ENCODE measurements around the gene PALM2AKAP2.

PALM2AKAP2 gene

DNA sequence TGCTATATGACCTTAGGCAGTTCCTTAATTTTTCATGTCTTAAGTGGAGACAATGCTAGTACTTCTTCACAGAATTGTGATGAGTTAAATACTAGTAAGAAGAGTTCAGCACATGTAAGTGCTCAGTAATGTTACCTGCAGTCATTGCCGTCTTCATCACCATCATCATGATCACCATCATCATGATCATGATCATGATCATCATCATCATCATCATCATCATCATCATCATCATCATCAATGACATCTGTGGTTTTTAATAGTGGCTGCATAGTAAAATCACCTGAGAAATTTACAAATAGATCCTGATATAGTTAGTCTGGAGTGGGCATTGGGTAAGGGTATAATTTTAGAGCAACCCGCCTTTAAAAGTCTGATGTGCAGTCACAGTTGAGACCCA lies 14.7 kb upstream of the PALM2AKAP2 start:
- H3K9me3 ChIP-seq (ENCODE audit: insufficient read depth, low read length): peaks cover 6% of the 10 kb centered on the region; the same call in 1 of the 2 replicates
- H3K36me3 ChIP-seq (ENCODE audit: insufficient read depth, insufficient read length, low read length): no peaks in the 10 kb centered on the region
- no peak overlapping the region for H3K9ac ChIP-seq (ENCODE audit: insufficient read length, low read depth)
- no peak for DNase-seq (ENCODE audit: low read depth, low spot score)
- H3K4me3 ChIP-seq (ENCODE audit: insufficient read length, low read depth): no peak overlapping the region
- no peaks in the 10 kb centered on the region for H3K27me3 ChIP-seq (ENCODE audit: insufficient read depth, insufficient read length)
- TF ChIP-seq YY1 (IDR thresholded peaks at IDR 0.05; ENCODE audit: insufficient read depth, insufficient read length) (no peak), ZNF274 (IDR thresholded peaks at IDR 0.05; ENCODE audit: low read depth, low read length) (no peak)
- H3K4me1 ChIP-seq (ENCODE audit: insufficient read depth, insufficient read length): peaks cover 5% of the 10 kb centered on the region

DNA sequence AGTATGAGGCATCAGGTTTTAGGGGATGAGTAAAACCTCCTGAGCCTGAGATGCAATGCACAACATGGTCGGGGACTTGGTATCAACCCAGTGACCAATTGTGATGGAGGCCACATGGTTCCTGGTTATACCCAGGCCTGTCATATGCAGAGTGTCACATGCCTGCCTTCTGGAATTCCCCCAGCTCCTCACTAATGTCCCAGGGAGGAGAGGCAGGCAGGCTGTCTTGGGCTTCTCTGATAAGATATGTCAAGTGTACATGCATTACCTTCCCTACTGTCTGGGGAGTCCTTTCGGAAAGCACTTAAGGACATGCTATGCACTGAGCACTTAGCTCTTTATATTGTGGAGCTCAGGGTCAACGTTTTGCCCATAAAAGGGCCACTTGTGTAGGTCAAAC lies 14.2 kb upstream of the PALM2AKAP2 start:
- Histone ChIP-seq H3K9ac (ENCODE audit: insufficient read length, low read depth) (no peak overlapping the region), H3K36me3 (ENCODE audit: insufficient read depth, insufficient read length, low read length) (no peaks in the 10 kb centered on the region), H3K9me3 (ENCODE audit: insufficient read depth, low read length) (peaks cover 6% of the 10 kb centered on the region; the same call in 1 of the 2 replicates), H3K4me3 (ENCODE audit: insufficient read length, low read depth) (no peak overlapping the region), H3K27me3 (ENCODE audit: insufficient read depth, insufficient read length) (no peaks in the 10 kb centered on the region), H3K4me1 (ENCODE audit: insufficient read depth, insufficient read length) (peaks cover 5% of the 10 kb centered on the region)
- no peak for DNase-seq (ENCODE audit: low read depth, low spot score)
- TF ChIP-seq ZNF274 (IDR thresholded peaks at IDR 0.05; ENCODE audit: low read depth, low read length) (no peak), YY1 (IDR thresholded peaks at IDR 0.05; ENCODE audit: insufficient read depth, insufficient read length) (no peak), SUZ12 (IDR thresholded peaks at IDR 0.05; ENCODE audit: extremely low read depth, insufficient read depth, insufficient read length) (no peak)

DNA sequence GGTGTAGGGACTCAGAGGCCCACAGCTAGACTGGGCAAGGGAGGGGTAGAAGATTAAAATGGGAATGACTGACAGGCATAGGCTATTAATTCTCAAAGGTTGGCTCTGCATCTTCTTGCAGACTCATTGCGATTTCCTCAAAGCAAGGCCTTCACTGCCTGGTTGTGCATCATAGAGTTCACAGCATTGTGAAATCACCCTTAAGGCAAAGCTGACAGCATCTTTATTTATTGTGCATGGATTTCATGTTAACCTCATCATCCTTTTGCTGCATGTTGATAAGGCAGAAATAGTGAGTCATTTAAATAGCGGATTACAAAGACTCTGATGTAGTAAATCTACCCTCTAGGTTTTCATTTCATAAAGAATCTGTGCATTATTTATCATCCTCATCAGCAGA lies 13.6 kb upstream of the PALM2AKAP2 start:
- DNase-seq (ENCODE audit: low read depth, low spot score): no peak
- peaks cover 6% of the 10 kb centered on the region; the same call in 1 of the 2 replicates for H3K9me3 ChIP-seq (ENCODE audit: insufficient read depth, low read length)
- no peak overlapping the region for H3K4me3 ChIP-seq (ENCODE audit: insufficient read length, low read depth)
- no peak overlapping the region for H3K9ac ChIP-seq (ENCODE audit: insufficient read length, low read depth)
- TF ChIP-seq ZNF274 (IDR thresholded peaks at IDR 0.05; ENCODE audit: low read depth, low read length) (no peak), YY1 (IDR thresholded peaks at IDR 0.05; ENCODE audit: insufficient read depth, insufficient read length) (no peak), SUZ12 (IDR thresholded peaks at IDR 0.05; ENCODE audit: extremely low read depth, insufficient read depth, insufficient read length) (no peak)
- H3K36me3 ChIP-seq (ENCODE audit: insufficient read depth, insufficient read length, low read length): no peaks in the 10 kb centered on the region
- peaks cover 5% of the 10 kb centered on the region for H3K4me1 ChIP-seq (ENCODE audit: insufficient read depth, insufficient read length)
- no peaks in the 10 kb centered on the region for H3K27me3 ChIP-seq (ENCODE audit: insufficient read depth, insufficient read length)

DNA sequence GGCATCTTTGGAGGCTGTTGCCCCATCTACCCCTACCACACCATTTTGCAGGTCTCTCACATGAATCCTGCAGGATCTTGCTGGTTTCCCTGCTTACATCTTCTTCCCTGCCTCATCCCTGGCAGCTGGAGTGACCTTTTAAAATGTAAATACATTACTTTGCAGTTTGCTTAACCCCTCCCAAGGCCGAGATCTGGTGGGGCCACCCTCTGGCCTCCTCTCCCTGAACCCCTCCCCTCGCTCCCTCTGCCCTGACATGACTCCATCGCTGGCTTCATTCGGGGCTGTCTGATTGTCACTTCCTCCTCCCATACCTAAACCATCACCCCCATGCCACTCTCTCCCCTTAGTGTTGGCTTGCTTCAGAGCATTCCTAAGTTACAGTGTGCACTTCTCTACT lies 12.6 kb upstream of the PALM2AKAP2 start:
- no peaks in the 10 kb centered on the region for H3K36me3 ChIP-seq (ENCODE audit: insufficient read depth, insufficient read length, low read length)

DNA sequence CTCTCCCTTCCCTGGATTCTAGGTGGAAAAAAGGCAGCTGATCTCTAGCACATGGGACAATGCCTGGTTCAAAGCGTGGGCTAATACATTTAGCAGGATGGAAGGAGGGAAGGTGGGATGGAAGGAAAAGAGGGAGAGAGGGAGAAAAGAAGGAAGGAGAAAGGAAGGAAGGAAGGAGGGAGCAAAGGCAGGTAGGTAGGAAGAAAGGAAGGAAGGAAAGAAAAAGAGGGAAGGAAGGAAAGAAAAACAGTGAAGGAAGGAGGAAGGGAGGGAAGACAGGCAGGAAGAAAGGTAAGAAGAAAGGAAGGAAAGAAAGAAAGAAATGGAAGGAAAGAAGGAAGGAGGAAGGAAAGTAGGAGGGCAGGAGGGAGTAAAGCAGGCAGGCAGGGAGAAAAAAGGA lies 12.2 kb upstream of the PALM2AKAP2 start:
- H3K4me3 ChIP-seq (ENCODE audit: insufficient read length, low read depth): no peak overlapping the region
- H3K9ac ChIP-seq (ENCODE audit: insufficient read length, low read depth): no peak overlapping the region
- H3K36me3 ChIP-seq (ENCODE audit: insufficient read depth, insufficient read length, low read length): no peaks in the 10 kb centered on the region
- peaks cover 6% of the 10 kb centered on the region; the same call in 1 of the 2 replicates for H3K9me3 ChIP-seq (ENCODE audit: insufficient read depth, low read length)
- TF ChIP-seq ZNF274 (IDR thresholded peaks at IDR 0.05; ENCODE audit: low read depth, low read length) (no peak), SUZ12 (IDR thresholded peaks at IDR 0.05; ENCODE audit: extremely low read depth, insufficient read depth, insufficient read length) (no peak), YY1 (IDR thresholded peaks at IDR 0.05; ENCODE audit: insufficient read depth, insufficient read length) (no peak)
- no peaks in the 10 kb centered on the region for H3K27me3 ChIP-seq (ENCODE audit: insufficient read depth, insufficient read length)
- H3K4me1 ChIP-seq (ENCODE audit: insufficient read depth, insufficient read length): peaks cover 5% of the 10 kb centered on the region
- DNase-seq (ENCODE audit: low read depth, low spot score): no peak

More for the DNA sequence above, 12.6 kb upstream of the PALM2AKAP2 start:
- no peak for TF ChIP-seq SUZ12 (IDR thresholded peaks at IDR 0.05; ENCODE audit: extremely low read depth, insufficient read depth, insufficient read length)
- TF ChIP-seq YY1 (IDR thresholded peaks at IDR 0.05; ENCODE audit: insufficient read depth, insufficient read length): no peak
- no peak for TF ChIP-seq ZNF274 (IDR thresholded peaks at IDR 0.05; ENCODE audit: low read depth, low read length)
- H3K27me3 ChIP-seq (ENCODE audit: insufficient read depth, insufficient read length): no peaks in the 10 kb centered on the region
- H3K9ac ChIP-seq (ENCODE audit: insufficient read length, low read depth): no peak overlapping the region
- peaks cover 6% of the 10 kb centered on the region; the same call in 1 of the 2 replicates for H3K9me3 ChIP-seq (ENCODE audit: insufficient read depth, low read length)
- peaks cover 5% of the 10 kb centered on the region for H3K4me1 ChIP-seq (ENCODE audit: insufficient read depth, insufficient read length)
- H3K4me3 ChIP-seq (ENCODE audit: insufficient read length, low read depth): no peak overlapping the region
- peak; percentile 78 for DNase-seq (ENCODE audit: low read depth, low spot score)

DNA sequence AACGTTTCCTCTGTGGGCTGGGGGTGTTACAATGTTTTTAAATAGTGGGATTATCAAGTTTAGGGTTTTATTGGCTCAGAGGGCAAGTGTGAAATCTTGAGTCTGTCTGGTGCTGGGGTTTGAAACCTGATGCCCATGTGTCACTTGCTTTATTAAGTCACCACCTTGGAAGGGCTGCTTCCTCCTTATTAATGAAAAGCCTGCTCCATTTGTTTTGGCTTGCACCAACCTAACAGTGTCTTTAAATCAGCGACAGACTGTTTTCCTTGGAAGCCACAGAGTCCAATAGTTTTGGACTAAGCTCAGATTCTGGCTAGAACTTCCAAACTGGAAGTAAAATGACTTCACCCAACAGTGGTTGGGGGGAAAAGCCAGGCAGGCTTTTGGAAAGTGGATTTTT lies 10.7 kb upstream of the PALM2AKAP2 start:
- Histone ChIP-seq H3K4me1 (ENCODE audit: insufficient read depth, insufficient read length) (peaks cover 3% of the 10 kb centered on the region), H3K9me3 (ENCODE audit: insufficient read depth, low read length) (peaks cover 6% of the 10 kb centered on the region; the same call in 1 of the 2 replicates), H3K36me3 (ENCODE audit: insufficient read depth, insufficient read length, low read length) (no peaks in the 10 kb centered on the region), H3K4me3 (ENCODE audit: insufficient read length, low read depth) (no peak overlapping the region), H3K27me3 (ENCODE audit: insufficient read depth, insufficient read length) (no peaks in the 10 kb centered on the region), H3K9ac (ENCODE audit: insufficient read length, low read depth) (no peak overlapping the region)
- no peak for DNase-seq (ENCODE audit: low read depth, low spot score)
- TF ChIP-seq ZNF274 (IDR thresholded peaks at IDR 0.05; ENCODE audit: low read depth, low read length): no peak
- TF ChIP-seq YY1 (IDR thresholded peaks at IDR 0.05; ENCODE audit: insufficient read depth, insufficient read length): no peak

DNA sequence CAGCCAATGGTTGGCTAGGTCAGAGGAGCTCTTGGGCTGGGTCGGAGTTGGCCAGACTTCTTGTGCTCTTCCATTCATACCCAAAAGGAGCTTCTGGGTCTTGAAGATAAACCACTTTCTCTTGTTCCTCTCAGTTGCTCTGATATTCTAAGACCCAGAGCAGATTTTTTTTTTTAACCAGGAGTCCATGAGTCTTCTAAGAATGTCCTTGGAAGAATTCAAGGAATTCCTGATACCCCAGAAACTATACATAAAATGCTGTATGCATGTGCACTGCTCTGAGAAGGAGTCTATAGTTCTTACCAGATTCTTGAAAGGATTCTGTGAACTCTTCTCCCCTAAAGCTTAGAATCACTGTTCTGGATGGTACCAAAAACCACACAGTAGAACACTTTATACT lies 9.9 kb upstream of the PALM2AKAP2 start:
- no peaks in the 10 kb centered on the region for H3K27me3 ChIP-seq (ENCODE audit: insufficient read depth, insufficient read length)
- DNase-seq (ENCODE audit: low read depth, low spot score): no peak
- TF ChIP-seq ZNF274 (IDR thresholded peaks at IDR 0.05; ENCODE audit: low read depth, low read length) (no peak), YY1 (IDR thresholded peaks at IDR 0.05; ENCODE audit: insufficient read depth, insufficient read length) (no peak), SUZ12 (IDR thresholded peaks at IDR 0.05; ENCODE audit: extremely low read depth, insufficient read depth, insufficient read length) (no peak)
- H3K4me1 ChIP-seq (ENCODE audit: insufficient read depth, insufficient read length): peaks cover 3% of the 10 kb centered on the region
- H3K9ac ChIP-seq (ENCODE audit: insufficient read length, low read depth): no peak overlapping the region
- H3K36me3 ChIP-seq (ENCODE audit: insufficient read depth, insufficient read length, low read length): no peaks in the 10 kb centered on the region
- H3K4me3 ChIP-seq (ENCODE audit: insufficient read length, low read depth): no peak overlapping the region
- peaks cover 6% of the 10 kb centered on the region; the same call in 1 of the 2 replicates for H3K9me3 ChIP-seq (ENCODE audit: insufficient read depth, low read length)

Measured in NT2/D1 (cell line).